ENCODE measurements around the gene NTMT2. TPM values are rescaled to one million over a fixed set of nuclear protein-coding genes. Genes with fewer than 3 reads are reported as not detected.

The NTMT2 gene
- polyA plus RNA-seq, 1 donor from 2014 or later, result 0.27 TPM

DNA sequence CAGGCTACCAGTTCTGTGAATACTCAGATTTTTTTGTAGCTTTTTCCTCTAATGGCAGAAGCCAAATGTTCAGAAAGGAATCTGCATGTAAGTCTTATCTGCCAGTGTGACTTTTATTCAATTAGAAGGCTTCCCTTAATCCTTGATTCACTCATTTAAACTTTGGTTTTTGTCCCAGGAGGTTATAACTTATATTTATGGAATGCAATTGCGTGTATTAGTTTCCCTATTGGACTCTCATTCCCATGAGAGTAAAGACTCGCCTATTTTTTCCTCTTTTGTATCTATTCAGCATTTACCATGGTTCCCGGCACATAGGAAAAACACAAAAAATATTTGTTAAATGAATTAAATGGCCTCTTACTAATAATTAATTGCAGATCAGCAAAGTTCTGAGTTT, 3.5 kb downstream of the NTMT2 start:
- Histone ChIP-seq H3K79me2 (replicated peaks; ENCODE audit: insufficient read depth, low read length) (no peaks in the 10 kb centered on the region), H2AFZ (ENCODE audit: low read depth, low read length) (no peak overlapping the region), H3F3A (ENCODE audit: insufficient read depth, low read length, poor library complexity, severe bottlenecking) (peaks cover 7% of the 10 kb centered on the region), H3K9me3 (ENCODE audit: low read length) (peaks cover 5% of the 10 kb centered on the region), H3K27me3 (ENCODE audit: insufficient read depth, low read depth, low read length) (no peaks in the 10 kb centered on the region), H3K4me3 (ENCODE audit: low read length) (no peak overlapping the region), H3K9me2 (ENCODE audit: insufficient read depth, low read length) (no peaks in the 10 kb centered on the region), H3K9ac (ENCODE audit: low read length) (no peak overlapping the region), H3K4me2 (ENCODE audit: low read length) (no peak overlapping the region), H3K36me3 (ENCODE audit: insufficient read depth, low read length) (no peaks in the 10 kb centered on the region), H4K20me1 (ENCODE audit: insufficient read depth) (no peaks in the 10 kb centered on the region), H3K27ac (ENCODE audit: low read length) (no peak overlapping the region)
- no peak for TF ChIP-seq CTCF (IDR thresholded peaks at IDR 0.05; ENCODE audit: poor library complexity, severe bottlenecking)
- no peak for TF ChIP-seq POLR2AphosphoS5 (IDR thresholded peaks at IDR 0.05)
- no peak for TF ChIP-seq TAF1 (IDR thresholded peaks at IDR 0.05; ENCODE audit: low read depth)
- TF ChIP-seq EP300 (conservative IDR thresholded peaks at IDR 0.05; ENCODE audit: poor library complexity, severe bottlenecking), result no peak

DNA sequence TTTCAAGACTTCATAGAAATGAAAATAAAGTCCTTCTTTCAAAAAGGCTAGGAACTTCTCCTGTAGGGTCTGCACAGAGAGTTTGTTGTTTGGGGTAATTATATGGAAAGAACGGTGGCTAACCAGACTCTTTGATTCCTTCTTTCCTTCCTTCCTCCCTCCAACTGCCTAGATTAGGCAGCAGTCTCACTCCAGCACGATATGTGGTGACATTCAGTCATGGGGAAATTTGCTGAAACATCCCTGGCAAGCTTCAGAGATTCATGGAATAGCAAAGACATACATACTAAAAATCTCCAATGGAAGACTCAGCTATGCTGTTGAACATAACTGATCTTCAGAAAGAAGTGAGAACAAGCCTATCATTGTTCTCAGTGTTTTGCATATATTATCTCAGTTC, 4.3 kb downstream of the NTMT2 start:
- Histone ChIP-seq H3K9ac (ENCODE audit: low read length) (no peak overlapping the region), H4K20me1 (ENCODE audit: insufficient read depth) (no peaks in the 10 kb centered on the region), H3K27ac (ENCODE audit: low read length) (no peak overlapping the region), H3K4me3 (ENCODE audit: low read length) (no peak overlapping the region), H2AFZ (ENCODE audit: low read depth, low read length) (no peak overlapping the region), H3K79me2 (replicated peaks; ENCODE audit: insufficient read depth, low read length) (no peaks in the 10 kb centered on the region), H3K9me2 (ENCODE audit: insufficient read depth, low read length) (no peaks in the 10 kb centered on the region), H3K27me3 (ENCODE audit: insufficient read depth, low read depth, low read length) (no peaks in the 10 kb centered on the region), H3K4me2 (ENCODE audit: low read length) (no peak overlapping the region), H3K9me3 (ENCODE audit: low read length) (peaks cover 6% of the 10 kb centered on the region), H3K36me3 (ENCODE audit: insufficient read depth, low read length) (no peaks in the 10 kb centered on the region), H3F3A (ENCODE audit: insufficient read depth, low read length, poor library complexity, severe bottlenecking) (no peaks in the 10 kb centered on the region)
- no peak for TF ChIP-seq CTCF (IDR thresholded peaks at IDR 0.05; ENCODE audit: poor library complexity, severe bottlenecking)
- no peak for TF ChIP-seq TAF1 (IDR thresholded peaks at IDR 0.05; ENCODE audit: low read depth)
- no peak for TF ChIP-seq POLR2AphosphoS5 (IDR thresholded peaks at IDR 0.05)
- TF ChIP-seq, protein P1, sequence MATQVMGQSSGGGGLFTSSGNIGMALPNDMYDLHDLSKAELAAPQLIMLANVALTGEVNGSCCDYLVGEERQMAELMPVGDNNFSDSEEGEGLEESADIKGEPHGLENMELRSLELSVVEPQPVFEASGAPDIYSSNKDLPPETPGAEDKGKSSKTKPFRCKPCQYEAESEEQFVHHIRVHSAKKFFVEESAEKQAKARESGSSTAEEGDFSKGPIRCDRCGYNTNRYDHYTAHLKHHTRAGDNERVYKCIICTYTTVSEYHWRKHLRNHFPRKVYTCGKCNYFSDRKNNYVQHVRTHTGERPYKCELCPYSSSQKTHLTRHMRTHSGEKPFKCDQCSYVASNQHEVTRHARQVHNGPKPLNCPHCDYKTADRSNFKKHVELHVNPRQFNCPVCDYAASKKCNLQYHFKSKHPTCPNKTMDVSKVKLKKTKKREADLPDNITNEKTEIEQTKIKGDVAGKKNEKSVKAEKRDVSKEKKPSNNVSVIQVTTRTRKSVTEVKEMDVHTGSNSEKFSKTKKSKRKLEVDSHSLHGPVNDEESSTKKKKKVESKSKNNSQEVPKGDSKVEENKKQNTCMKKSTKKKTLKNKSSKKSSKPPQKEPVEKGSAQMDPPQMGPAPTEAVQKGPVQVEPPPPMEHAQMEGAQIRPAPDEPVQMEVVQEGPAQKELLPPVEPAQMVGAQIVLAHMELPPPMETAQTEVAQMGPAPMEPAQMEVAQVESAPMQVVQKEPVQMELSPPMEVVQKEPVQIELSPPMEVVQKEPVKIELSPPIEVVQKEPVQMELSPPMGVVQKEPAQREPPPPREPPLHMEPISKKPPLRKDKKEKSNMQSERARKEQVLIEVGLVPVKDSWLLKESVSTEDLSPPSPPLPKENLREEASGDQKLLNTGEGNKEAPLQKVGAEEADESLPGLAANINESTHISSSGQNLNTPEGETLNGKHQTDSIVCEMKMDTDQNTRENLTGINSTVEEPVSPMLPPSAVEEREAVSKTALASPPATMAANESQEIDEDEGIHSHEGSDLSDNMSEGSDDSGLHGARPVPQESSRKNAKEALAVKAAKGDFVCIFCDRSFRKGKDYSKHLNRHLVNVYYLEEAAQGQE (IDR thresholded peaks at IDR 0.05; ENCODE audit: borderline replicate concordance), result no peak
- no peak for TF ChIP-seq EZH2 (IDR thresholded peaks at IDR 0.05; ENCODE audit: borderline replicate concordance, insufficient read depth, low read length, poor library complexity, severe bottlenecking)
- no peak for TF ChIP-seq RAD21 (conservative IDR thresholded peaks at IDR 0.05)
- no peak for TF ChIP-seq SMC3 (conservative IDR thresholded peaks at IDR 0.05; ENCODE audit: poor library complexity)
- no peak for TF ChIP-seq MXI1 (conservative IDR thresholded peaks at IDR 0.05; ENCODE audit: poor library complexity, severe bottlenecking)
- TF ChIP-seq EP300 (conservative IDR thresholded peaks at IDR 0.05; ENCODE audit: poor library complexity, severe bottlenecking), result no peak
